Osteoblast (primary cell): Measurements from ENCODE around the gene ZSWIM5. TPM values are rescaled to one million over a fixed set of nuclear protein-coding genes. Genes with fewer than 3 reads are reported as not detected.
"Not testable (repeated sequence)": the region's sequence is repeated elsewhere in the genome, so short reads cannot be mapped to it uniquely, and the experiment has no call there.

ENCODE experiments used
- DNase-seq: peaks from one replicate; pipeline ENCODE4 v3.0.0; 2011; ENCODE audit warnings: low spot score, mixed read lengths; ENCODE audit not compliant: insufficient read length; ENCODE audit errors: missing footprints
- H2AFZ ChIP-seq: 2 replicates; pipeline ENCODE4 v1.6.0; 2011; ENCODE audit warnings: mild to moderate bottlenecking, low read length
- H3K27ac ChIP-seq: 2 replicates; pipeline ENCODE4 v1.5.1; 2011; ENCODE audit warnings: mild to moderate bottlenecking, low read depth, low read length, moderate library complexity
- H3K27me3 ChIP-seq: 2 replicates; pipeline ENCODE4 v1.6.0; 2012; ENCODE audit warnings: mild to moderate bottlenecking, control low read depth, inconsistent platforms, low read length, moderate library complexity; ENCODE audit not compliant: insufficient read depth
- H3K36me3 ChIP-seq: 2 replicates; pipeline ENCODE4 v1.5.1; 2011; ENCODE audit warnings: mild to moderate bottlenecking, low read length, control low read depth, moderate library complexity; ENCODE audit not compliant: insufficient read depth
- H3K4me1 ChIP-seq: 2 replicates; pipeline ENCODE4 v1.5.1; 2011; ENCODE audit warnings: mild to moderate bottlenecking, low read length, control low read depth, moderate library complexity; ENCODE audit not compliant: insufficient read depth
- H3K4me2 ChIP-seq: 2 replicates; pipeline ENCODE4 v1.6.0; 2011; ENCODE audit warnings: mild to moderate bottlenecking, low read length; ENCODE audit not compliant: insufficient read depth
- H3K4me3 ChIP-seq: fragments of 200-600 bp; sonication (generic); 3 replicates; pipeline ENCODE4 v1.5.1; 2012; ENCODE audit warnings: mild to moderate bottlenecking, low read length, inconsistent platforms; ENCODE audit not compliant: insufficient read depth
- H3K79me2 ChIP-seq: 2 replicates; pipeline ENCODE4 v1.6.0; 2012; ENCODE audit warnings: mild to moderate bottlenecking, low read length, control low read depth, inconsistent platforms; ENCODE audit not compliant: insufficient read depth
- H3K9me3 ChIP-seq: 2 replicates; pipeline ENCODE4 v1.5.1; 2011; ENCODE audit warnings: low read depth, low read length, control low read depth
- H4K20me1 ChIP-seq: 2 replicates; pipeline ENCODE4 v1.6.0; 2012; ENCODE audit warnings: mild to moderate bottlenecking, low read length, control low read depth; ENCODE audit not compliant: insufficient read depth
- CTCF ChIP-seq: IDR thresholded peaks from 2 replicates; pipeline ENCODE4 v1.5.1; 2011; ENCODE audit warnings: mild to moderate bottlenecking, low read depth, low read length, moderate library complexity; ENCODE audit errors: extremely low read depth
- total RNA-seq: library from RNA; depleted of rRNA; stranded (reverse); fragments of >200 nt; gene quantifications from 2 replicates; pipeline ENCODE4 v1.2.3, GENCODE V29; 2012

The ZSWIM5 gene
- total RNA-seq, 1 donor, result 0.36 TPM

GRCh38 chr1:45065083-45065482 lies 141.3 kb downstream of the ZSWIM5 start:
- H3K27me3 ChIP-seq, result no peaks in the 10 kb centered on the region
- no peak overlapping the region for H3K4me2 ChIP-seq
- no peak overlapping the region for H3K4me3 ChIP-seq
- H3K36me3 ChIP-seq, result no peaks in the 10 kb centered on the region
- peak; percentile 9 for TF ChIP-seq CTCF
- no peak overlapping the region for H3K27ac ChIP-seq
- DNase-seq, result peak; percentile 35
- H2AFZ ChIP-seq, result no peak overlapping the region
- H3K9me3 ChIP-seq, result no peaks in the 10 kb centered on the region
- H4K20me1 ChIP-seq, result no peaks in the 10 kb centered on the region
- H3K79me2 ChIP-seq, result no peaks in the 10 kb centered on the region
- no peaks in the 10 kb centered on the region for H3K4me1 ChIP-seq

- H3K27ac ChIP-seq, H3K79me2 ChIP-seq, H3K36me3 ChIP-seq, DNase-seq, H3K4me3 ChIP-seq, H3K4me2 ChIP-seq, H3K9me3 ChIP-seq, H3K4me1 ChIP-seq, H3K27me3 ChIP-seq, H4K20me1 ChIP-seq, H2AFZ ChIP-seq: not testable (repeated sequence)
Observed at GRCh38 chr1:45062463-45062862, 143.9 kb downstream of the ZSWIM5 start.

GRCh38 chr1:45059829-45060228 lies 146.6 kb downstream of the ZSWIM5 start:
- Histone ChIP-seq H4K20me1 (no peaks in the 10 kb centered on the region), H2AFZ (no peak overlapping the region), H3K27me3 (peaks cover 5% of the 10 kb centered on the region), H3K36me3 (no peaks in the 10 kb centered on the region), H3K4me3 (no peak overlapping the region), H3K27ac (no peak overlapping the region), H3K79me2 (no peaks in the 10 kb centered on the region), H3K4me1 (no peaks in the 10 kb centered on the region), H3K9me3 (no peaks in the 10 kb centered on the region), H3K4me2 (no peak overlapping the region)
- DNase-seq, result no peak
- no peak for TF ChIP-seq CTCF

GRCh38 chr1:45057542-45057941 lies 148.9 kb downstream of the ZSWIM5 start:
- no peaks in the 10 kb centered on the region for H3K4me1 ChIP-seq
- H2AFZ ChIP-seq, result no peak overlapping the region

More at GRCh38 chr1:45057542-45057941, 148.9 kb downstream of the ZSWIM5 start:
- H3K79me2 ChIP-seq, result no peaks in the 10 kb centered on the region
- no peaks in the 10 kb centered on the region for H3K36me3 ChIP-seq
- H3K27me3 ChIP-seq, result peaks cover 5% of the 10 kb centered on the region
- DNase-seq, result no peak
- TF ChIP-seq CTCF, result no peak
- H4K20me1 ChIP-seq, result no peaks in the 10 kb centered on the region
- H3K9me3 ChIP-seq, result no peaks in the 10 kb centered on the region
- no peak overlapping the region for H3K4me2 ChIP-seq
- H3K4me3 ChIP-seq, result no peak overlapping the region
- H3K27ac ChIP-seq, result no peak overlapping the region
